NT2/D1 (cell line): ENCODE data around the gene RBM42.

Experiments
- SUZ12 ChIP-seq: IDR thresholded peaks from 2 replicates; pipeline ENCODE4 v1.6.1; 2011; ENCODE audit not compliant: insufficient read length, insufficient read depth; ENCODE audit errors: extremely low read depth
- YY1 ChIP-seq: IDR thresholded peaks from 2 replicates; pipeline ENCODE4 v1.6.1; 2011; ENCODE audit not compliant: insufficient read length, insufficient read depth

DNA sequence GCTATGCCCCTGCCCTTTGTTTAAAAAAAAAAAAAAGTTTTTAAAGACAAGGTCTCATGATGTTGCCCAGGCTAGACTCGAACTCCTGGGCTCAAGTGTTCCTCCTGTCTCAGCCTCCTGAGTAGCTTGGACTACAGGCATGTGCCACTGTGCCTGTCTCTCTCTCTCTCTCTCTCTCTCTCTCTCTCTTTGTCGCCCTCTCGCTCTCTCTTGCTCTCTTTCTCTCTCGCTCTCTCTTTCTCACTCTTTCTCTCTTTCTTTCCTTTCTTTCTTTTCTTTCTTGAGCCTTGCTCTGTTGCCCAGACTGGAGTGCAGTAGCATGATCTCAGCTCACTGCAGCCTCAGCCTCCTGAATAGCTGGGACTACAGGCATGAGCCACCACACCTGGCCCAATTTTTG lies 26.8 kb downstream of the RBM42 start:
- TF ChIP-seq YY1 = no peak
- no peak for TF ChIP-seq SUZ12
